NCI-H187 (cell line): ENCODE results near the gene RBFOX2.
"Not testable (repeated sequence)": the region's sequence is repeated elsewhere in the genome, so short reads cannot be mapped to it uniquely, and the experiment has no call there.

Experiments used
- DNase-seq, 2 experiments: peaks; one replicate each; lab custom pipeline; 2025; lab: John Stamatoyannopoulos, UW

RBFOX2 gene

DNA sequence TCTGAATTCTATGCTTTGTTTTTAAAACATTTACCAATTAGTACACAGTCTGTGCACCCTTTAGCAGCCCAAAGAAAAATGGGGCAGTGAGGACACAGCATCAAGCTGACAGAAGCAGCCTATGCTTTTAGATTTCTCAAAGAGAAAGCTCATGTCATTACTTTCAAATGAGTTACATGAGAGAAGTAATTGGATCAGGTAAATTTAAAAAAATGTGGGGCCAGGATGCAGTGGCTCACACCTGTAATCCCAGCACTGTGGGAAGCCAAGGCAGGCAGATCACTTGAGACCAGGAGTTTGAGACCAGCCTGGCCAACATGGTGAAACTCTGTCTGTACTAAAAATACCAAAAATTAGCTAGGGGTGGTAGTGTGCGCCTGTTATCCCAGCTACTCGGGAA, 253.3 kb downstream of the RBFOX2 start:
- DNase-seq: no peak

DNA sequence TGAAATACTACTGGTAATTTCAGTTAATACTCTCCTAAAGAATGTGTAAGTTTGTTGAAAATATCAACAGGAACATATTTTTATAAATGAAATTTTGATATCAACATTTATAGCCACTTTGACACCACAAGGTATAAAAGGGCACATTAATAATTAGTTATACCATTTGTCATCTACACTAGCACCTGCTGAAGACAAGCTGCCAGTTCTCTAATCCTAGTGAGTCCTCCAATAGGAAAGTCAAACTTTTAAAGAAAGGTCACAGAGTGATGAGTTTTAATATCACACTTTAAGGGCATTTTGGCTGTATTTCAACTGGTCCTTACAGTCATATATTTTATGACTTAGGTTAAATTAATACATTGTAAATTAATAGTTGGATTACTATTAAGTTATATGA, 258.6 kb downstream of the RBFOX2 start:
- DNase-seq: no peak

DNA sequence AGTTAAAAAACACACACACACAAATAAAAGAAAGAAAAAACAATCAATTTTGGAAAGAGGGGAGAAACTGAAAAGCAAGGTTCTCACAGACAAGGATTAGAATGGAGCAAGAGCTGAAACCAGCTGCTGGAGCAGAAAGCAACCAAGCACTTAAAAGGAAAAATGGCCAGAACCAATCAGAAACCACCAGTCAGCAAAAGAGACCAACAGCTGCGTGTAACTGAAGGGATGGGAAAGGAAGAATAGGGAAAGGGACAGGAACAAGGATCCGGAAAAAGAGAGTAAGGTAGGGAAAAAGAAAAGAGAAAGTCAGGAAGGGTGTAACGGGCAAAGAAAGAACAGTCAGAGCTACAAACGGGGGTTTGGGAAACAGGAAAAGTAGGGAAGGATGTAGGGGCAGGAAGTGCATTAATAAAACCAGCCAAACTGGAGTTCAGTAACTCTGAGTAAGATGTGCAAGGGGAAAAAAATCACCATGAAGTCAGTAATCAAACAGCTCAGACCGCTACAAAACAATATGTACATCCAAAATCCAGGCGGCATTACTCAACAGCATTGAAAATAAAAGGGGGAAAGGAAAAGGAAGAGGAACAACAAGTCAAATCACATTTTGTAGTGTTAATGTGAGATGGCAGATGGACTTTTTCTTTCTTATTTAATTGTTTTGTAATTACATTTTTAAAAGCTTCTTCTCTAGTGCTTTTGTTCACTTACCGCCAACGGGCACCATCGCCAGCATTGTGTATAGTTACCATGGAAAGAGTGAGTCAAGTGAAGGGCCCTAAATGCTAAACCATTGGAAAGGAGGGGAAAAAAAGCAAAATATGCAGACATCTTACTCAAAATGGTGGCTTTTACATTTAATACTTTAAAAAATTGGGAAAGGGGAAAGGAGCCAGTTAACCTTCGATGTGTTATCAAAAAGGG, 261.7 kb downstream of the RBFOX2 start:
- no peak for DNase-seq

DNA sequence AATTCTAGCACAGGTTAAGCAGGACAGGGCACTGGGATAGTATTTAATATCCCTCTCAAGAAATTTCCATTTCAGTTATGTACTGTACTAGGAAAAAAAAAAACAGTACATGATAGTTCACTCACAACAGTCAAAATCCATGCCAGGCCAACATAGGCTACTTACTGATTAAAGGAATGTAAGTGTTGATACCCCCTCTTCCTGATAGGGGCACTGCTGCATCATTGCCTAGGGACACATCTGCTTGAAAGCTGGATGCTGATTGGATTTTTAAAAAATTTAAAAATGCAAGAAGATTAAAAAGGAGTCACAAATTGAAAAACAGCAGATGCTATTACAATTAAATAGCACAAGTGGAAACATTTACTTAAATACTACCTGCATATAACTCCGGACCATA, 267.6 kb downstream of the RBFOX2 start:
- DNase-seq: no peak

DNA sequence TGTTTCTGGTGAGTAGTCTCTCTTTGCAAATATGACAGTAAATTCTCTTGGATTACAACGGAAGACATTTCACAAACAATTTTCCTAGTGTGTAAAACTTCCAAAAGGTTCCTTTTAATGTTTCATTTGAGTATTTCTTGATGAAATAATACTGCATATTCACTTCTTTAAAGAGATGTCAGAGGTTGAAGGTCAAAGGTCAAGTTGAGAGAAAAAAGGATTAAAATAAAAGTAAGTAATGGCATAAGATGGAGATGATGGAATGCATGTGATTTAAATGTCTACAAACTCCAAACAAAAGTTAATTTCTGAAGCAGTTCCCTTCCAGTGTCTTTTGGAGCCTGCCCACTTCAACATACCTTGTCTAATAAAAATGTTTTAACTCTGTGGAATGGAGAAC, 270.2 kb downstream of the RBFOX2 start:
- DNase-seq: no peak

DNA sequence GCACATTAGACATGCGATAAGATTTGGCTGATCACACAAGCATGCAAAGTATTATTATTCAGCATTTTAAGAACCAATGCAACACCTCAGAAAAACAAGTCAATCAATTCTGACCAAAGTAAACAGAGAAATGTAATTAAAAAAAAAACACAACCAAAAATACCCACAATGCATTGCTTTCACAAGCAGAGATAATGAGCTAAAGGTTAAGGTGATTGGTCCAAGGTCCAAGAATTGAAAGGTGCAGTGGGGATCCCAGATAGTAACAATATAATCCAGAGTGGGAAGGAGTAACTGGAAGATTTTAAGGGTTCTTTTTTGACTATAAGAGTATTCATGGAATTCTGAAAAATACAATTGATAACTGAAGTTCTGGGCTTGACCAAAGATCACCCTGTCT, 271.9 kb downstream of the RBFOX2 start:
- DNase-seq: no peak

DNA sequence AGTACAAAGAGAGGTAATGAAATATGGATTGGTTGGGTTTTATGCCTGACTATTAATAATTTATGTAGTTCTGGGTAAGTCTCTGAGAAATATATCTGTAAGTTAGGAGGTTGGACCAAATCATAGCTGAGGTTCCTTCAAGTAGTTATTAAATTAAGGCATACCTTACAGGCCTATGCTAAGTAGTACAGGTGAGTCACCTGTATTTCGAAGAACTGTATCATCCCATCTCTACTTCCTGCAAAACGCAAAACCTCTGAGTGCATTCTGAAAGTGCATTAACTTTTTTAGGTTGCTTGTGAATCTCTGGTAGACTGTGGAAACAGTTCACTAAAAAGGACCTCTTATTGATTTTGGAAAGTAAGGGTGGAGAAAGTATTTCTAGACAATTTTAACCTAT, 273.9 kb downstream of the RBFOX2 start:
- DNase-seq: no peak

DNA sequence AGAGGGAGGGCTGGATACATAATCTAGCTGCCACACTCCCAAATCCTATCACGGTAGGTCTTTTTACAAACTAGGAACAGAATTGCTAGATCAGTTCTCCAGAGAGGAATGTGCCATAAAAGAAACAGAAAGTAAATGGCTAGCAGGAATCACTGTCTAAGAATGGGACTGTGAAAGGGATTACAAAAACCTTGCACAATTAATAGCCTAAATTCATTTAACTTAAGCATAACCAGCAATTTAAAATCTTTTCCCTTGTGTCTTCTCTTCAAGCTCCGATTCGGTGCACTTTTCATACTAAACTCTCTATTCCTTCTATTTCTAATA, 275.8 kb downstream of the RBFOX2 start:
- DNase-seq: no peak

DNA sequence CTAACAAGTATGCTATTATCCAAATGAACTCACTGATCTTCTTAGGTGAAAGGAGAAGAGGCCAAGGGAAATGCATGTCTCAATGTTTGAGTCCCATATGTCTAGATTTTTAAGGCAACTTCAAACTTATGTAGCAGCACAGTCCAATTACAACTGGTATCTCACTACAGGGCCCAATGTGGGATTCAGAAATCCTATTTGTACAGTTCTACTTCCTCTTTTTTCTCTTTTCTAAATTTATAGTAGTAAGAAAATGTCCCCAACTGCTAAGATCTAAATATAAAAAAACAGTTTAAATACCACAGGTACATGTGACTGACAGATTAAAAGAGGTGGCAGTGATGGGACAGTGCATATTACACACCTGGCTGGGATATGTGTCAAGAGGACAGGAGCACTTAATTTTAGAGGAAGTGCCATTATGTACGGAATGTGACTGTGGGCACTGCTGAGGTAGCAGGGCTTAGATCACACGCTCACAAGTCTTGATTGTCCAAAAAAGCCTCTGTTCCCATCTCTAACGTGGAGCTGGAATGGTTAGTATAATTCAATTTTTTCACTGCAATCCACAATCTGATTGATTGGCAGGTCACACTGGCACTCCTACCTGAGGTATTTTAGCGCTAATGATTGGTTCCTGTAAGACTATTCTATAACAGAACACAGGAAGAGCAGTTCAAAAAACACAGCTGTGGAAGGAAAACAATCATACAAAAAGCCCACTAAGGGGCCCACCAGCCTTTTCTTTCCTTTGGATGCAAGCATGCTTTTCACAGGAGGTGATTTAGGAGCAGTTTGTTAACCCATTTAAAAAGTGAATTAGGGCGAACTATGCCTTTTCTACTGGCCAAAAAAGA, 276.4 kb downstream of the RBFOX2 start:
- DNase-seq: no peak

DNA sequence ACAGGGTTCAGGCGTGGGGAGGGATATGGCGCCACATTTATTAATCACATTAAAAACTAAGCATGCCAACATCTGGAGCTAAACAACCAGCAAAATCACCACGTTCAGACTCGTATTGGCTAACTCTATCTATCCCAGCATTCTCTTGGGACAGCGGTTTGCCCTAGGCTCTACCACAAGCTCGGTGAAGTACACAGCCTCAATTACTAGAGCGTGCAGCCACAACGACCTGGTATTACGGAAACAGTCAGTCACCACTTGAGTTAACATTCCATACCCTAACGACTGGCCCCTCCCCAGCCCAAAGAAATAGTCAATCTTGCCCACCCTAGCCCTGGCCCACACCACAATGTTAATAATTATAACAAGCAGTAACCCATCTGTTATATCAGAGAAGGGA, 278.8 kb downstream of the RBFOX2 start:
- DNase-seq: no peak

DNA sequence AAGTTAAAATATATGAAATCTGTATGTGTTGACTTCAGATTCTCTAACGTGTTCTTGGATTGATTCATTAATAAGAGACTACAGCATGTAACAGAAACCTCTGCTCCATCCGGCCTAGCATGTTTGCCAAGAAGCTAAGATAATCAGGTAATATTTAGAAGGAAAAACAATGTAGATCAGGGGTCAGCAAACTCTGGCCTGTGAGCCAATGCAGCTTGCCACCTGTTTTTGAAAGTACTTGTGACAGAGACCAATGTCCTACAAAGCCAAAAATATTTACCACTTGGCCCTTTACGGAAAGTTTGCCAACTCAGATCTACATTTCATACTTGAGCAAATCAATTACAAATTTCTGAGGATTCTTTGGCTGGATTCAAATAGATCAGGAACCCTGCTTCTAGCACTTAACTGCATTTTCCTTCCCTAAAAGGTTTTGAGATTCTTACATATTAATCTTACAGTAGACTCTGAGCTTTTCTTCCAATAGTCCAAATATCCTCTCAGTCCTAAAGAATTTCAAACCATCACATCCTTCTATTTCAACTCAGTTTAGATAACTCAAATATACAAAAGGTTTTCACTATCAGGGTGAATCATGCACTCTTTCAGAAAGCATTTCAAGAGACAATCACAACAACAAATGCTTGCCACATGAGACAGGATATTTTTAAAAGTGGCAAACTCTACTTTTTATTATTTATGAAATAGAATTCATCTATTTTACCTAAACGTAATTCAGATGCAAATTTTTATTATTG, 281.5 kb downstream of the RBFOX2 start:
- no peak for DNase-seq

DNA sequence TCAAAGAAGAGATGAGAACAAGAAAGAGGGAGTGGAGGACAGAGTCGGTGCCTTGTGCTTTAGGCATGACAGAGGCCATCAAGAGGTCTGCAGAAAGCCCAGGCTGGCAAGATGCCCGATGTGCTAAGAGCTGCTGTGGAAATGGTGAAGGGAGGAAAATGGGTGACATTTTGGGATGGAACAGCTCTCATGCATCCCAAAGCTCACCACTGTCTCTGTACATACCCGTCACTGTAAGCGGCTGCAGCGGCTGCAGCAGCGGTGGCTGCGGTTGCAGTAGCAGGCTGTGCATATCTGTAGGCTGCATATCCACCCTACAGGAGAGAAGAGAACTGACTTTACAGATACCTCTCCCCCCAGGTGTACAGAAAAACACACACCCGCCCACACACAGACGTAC, 282.4 kb downstream of the RBFOX2 start:
- DNase-seq: no peak

DNA sequence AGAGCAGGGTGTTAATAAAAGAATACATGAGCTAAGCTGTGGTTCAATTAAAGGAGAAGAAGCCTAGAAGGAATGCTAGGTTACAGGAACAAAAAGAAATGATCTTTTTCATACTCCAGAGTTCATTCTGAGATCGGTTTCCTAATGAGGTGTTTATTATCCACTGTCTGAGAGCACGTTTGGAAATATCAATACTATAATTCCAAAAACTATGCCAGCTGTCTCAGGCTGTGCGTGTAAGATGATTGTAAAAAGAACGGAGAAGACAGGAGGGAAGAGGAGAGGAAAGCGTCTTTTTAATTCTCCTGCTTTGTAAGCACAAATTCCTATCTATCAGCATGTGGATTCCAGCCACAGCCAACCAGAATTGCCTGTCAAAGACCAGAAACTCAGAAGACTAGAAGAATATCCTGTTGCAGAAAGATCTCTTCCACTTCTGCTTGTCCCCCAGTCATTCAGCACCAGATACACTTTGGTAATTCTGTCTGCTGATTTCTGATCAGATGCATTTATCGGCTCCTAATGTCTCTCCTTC, 285.2 kb downstream of the RBFOX2 start:
- no peak for DNase-seq

DNA sequence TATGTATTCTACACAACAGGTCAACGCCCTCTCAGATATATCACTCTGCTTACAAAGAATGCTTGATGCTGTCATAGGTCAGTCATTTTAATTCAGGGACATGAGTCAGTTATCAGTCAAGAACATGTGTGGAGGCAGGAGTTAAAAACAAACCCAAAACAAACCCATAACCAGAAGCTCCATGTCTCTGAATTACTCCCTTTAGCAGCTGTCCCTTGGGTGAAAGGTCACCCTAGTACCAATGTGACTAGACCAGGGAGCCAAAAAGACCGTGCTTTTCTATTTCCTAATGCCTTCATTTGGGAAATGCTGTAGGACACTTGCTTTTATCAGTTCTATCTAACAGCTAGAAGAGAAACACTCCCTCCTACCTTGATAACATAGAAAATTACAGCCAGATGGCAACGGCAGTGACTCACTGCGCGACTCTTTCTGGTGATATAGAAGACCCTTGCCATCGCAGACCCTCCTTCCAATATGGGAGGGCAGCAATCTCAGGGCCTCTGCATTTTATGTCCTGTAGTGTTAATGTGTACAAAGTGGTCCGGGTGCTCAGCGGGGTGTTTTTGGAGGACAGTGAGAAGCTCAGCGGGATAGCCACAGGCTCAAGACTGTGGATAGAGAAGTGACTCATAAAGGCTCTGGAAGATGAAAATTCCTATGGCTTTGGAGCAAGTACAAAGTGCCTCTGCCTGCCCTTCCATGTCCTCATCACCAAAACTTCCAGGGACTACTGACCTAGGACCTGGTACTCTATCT, 286.1 kb downstream of the RBFOX2 start:
- DNase-seq: no peak

DNA sequence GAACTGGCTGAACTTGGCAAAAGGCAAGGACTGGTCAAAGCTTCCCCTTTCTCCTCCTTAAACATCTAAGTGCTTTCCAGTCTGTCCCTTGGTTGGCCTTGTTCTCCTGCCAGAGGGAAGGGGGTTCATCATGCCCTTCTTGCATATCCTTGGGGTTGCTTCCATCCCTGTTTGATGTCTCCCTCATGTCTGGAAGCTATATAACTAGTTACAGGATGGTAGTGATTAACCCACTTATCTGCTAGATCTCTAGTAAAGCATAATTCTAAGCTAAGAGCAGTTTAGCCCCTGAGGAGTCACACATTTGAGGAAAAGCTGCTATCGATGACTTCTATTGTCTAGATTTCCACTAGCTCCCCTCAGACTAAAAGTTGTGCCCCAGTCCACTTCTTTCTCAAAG, 288.0 kb downstream of the RBFOX2 start:
- no peak for DNase-seq

DNA sequence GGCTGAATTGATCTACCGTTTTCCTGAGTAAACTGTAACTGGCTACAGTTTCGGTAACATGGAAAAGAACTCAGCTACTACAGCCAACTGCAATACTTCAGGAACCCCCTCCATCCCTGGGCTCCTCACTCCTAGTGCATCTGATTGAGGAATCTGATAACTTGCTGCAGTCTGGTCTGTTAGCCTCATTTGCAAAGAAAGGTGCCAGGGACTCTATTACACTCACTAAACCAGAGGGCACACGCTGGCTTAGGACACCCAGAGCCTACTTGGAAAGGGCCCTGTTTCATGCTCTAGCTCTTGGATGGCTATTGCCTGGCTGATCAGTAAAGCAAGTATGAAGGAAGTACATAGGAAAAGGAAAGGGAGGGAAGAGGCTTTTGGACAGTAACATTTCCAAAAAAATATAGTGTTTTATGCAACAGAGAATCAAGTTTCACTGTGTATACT, 288.7 kb downstream of the RBFOX2 start:
- no peak for DNase-seq

DNA sequence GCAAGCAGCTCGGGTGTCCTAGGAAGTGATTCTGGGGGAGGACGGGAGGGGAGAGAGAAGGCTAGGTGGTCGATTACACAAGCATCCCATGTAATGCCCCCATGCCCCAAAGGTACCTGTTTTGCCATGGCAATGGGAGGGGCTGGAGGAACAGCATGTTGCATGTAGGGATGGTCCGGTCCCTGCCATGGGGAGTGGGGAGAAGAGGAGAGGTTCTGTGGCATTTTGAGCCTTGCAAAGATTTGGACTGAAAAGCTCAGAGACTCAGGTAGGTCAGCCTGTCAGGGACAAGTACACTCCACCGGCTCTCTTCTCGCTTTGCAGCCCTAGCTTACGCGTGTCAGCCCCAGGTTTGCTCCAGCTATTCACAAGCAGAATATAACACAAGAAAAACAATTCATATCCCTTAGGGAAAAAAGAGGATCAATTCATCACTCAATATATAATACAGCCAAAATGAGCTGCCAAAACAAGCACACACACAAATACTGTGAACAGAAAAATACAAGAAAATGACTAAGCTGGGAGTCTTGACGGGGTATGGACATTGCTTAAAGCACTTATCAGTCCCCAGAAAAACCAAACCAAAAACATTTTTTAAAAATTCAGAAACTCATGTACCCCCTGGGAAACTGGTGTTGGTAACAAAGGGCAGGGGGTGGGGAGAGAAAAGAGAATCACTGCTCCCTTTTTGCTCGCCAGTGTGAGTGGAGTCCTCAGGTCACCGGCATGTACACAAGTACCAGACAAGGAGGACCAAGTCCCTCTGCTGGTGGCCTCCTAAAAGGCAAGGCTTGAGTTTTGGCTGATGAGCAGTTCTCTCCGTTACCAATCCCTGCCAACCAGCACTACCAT, 289.3 kb downstream of the RBFOX2 start:
- DNase-seq: no peak

DNA sequence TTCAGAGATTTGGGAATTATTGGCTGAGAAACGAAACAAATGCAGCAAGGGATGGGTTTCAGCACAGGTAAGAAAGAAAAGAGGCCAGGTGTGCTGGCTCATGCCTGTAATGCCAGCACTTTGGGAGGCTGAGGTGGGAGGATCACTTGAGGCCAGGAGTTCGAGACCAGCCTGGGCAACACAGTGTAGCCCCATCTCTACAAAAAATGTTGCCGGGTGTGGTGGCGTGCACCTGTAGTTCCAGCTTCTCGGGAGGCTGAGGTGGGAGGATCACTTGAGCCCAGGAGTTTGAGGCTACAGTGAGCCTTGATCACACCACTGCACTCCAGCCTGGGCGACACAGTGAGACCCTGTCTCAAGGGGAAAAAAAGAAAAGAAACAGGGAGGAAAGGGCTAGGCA, 290.7 kb downstream of the RBFOX2 start:
- DNase-seq: not testable (repeated sequence)

DNA sequence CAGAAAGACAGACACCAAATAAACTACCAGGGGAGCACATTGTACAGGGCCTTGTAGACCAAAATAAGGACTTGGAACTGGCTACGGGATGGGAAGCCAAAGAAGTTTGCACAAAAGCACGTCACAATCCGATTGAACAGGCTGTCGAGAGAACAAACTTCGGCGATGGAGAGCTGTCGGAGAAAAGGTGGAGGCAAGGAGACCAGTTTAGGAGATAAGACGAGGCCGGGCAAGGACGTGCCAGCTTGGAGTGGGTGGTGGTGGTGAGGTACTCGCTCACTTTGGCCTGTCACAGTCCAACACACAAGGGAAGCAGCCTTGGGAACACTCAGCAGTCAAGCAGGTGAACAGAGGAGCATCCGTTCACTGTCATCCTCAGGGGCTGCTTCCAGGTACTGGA, 291.9 kb downstream of the RBFOX2 start:
- no peak for DNase-seq

DNA sequence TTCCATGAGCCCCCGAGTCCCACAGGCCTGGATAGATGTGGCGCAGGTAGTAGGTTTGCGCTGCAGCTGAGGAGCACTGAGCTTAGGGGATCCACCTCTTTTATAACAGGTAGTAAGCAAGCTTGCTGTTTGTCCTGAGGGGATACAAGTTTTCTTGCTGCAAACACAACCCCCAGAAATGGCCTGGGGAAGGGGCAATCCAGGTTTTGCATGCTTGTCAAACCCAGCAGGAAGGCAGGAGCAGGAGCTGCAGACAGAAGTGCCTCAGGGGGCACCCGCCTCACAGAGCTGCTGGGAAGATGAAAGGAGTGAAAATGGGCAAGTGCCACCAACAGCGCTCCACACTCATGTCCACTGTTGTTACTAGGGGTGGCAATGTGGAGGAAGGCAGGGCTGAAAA, 292.5 kb downstream of the RBFOX2 start:
- no peak for DNase-seq

DNA sequence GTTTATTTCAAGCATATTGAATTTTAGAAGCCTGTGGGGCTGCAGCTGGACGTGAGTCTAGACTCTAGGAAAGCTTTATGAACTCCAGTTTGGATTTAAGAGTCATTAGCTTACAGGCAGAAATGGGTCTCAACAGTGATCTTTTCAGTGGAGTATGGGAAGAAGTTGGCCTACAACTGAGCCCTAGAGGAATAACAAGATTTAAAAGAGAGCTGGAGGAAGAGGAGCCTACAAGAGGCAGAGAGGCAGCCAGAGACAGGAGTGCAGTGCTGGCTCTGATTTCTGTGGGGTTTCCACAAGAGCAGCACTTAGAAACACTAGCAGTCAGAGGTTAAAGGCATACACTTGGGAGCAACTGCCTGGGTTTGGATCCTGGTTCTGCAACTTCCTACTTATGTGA, 293.1 kb downstream of the RBFOX2 start:
- DNase-seq: no peak
